Inferior parietal cortex (tissue), 1 donor: ENCODE data around the gene SAPCD2.
"Not testable (repeated sequence)": the region's sequence is repeated elsewhere in the genome, so short reads cannot be mapped to it uniquely, and the experiment has no call there.

ENCODE experiments used
- DNase-seq: peaks from one replicate; pipeline ENCODE4 v3.0.0-alpha.2; 2016; ENCODE audit errors: extremely low spot score

Gene SAPCD2

GRCh38 chr9:137065336-137065967 is 4.9 kb downstream of the SAPCD2 start:
- no peak for DNase-seq

- DNase-seq, result no peak
These were observed 5.5 kb downstream of the SAPCD2 start for GRCh38 chr9:137064880-137065164.

GRCh38 chr9:137064027-137064879 is 6.1 kb downstream of the SAPCD2 start:
- peak; percentile 68 for DNase-seq

GRCh38 chr9:137063311-137064026 is 6.9 kb downstream of the SAPCD2 start:
- no peak for DNase-seq

GRCh38 chr9:137062798-137063197 is 7.6 kb downstream of the SAPCD2 start:
- not testable (repeated sequence) for DNase-seq

- DNase-seq, result no peak
These were observed 8.0 kb downstream of the SAPCD2 start for GRCh38 chr9:137062384-137062783.

- DNase-seq, result no peak
These were observed 11.7 kb downstream of the SAPCD2 start for GRCh38 chr9:137058521-137059234.

GRCh38 chr9:137057545-137057944 is 12.8 kb downstream of the SAPCD2 start:
- no peak for DNase-seq

GRCh38 chr9:137056739-137057415 is 13.5 kb downstream of the SAPCD2 start:
- DNase-seq, result no peak

- DNase-seq, result peak; percentile 84
These were observed 14.7 kb downstream of the SAPCD2 start for GRCh38 chr9:137055385-137056364.

GRCh38 chr9:137054932-137055384 is 15.4 kb downstream of the SAPCD2 start:
- DNase-seq, result no peak

GRCh38 chr9:137053944-137054931 is 16.1 kb downstream of the SAPCD2 start, which contains the start of gene ENTPD2:
TSS of gene ENTPD2 (minus strand) at chr9:137054061. CDS start at chr9:137053997, 64 bp downstream.
- no peak for DNase-seq

- DNase-seq, result no peak
These were observed 17.1 kb downstream of the SAPCD2 start for GRCh38 chr9:137052998-137053943.

- DNase-seq, result no peak
These were observed 18.1 kb downstream of the SAPCD2 start for GRCh38 chr9:137052293-137052692.

- DNase-seq, result no peak
These were observed 19.1 kb downstream of the SAPCD2 start for GRCh38 chr9:137051145-137051724.

GRCh38 chr9:137050570-137050969 is 19.8 kb downstream of the SAPCD2 start:
- no peak for DNase-seq
